HG03354 (cell line): ENCODE results near the gene SLC13A4.
"Not testable (repeated sequence)": the region's sequence is repeated elsewhere in the genome, so short reads cannot be mapped to it uniquely, and the experiment has no call there.

ENCODE experiments used
- ATAC-seq: cut with Tn5 transposase; IDR thresholded peaks from one replicate; pipeline ENCODE4 v1.9.1; 2021; ENCODE audit warnings: mild to moderate bottlenecking; ENCODE audit not compliant: unreplicated experiment, poor library complexity, severe bottlenecking

SLC13A4 gene

GRCh38 chr7:135755351-135755753 lies 27.4 kb upstream of the SLC13A4 start:
- ATAC-seq, result no peak

- no peak for ATAC-seq
Measured at GRCh38 chr7:135753616-135754413, 25.8 kb upstream of the SLC13A4 start.

- ATAC-seq, result no peak
Measured at GRCh38 chr7:135748770-135749169, 20.8 kb upstream of the SLC13A4 start, which contains the start of gene FAM180A. TSS of gene FAM180A (minus strand) at chr7:135748813. CDS start at chr7:135748580, 233 bp downstream.

GRCh38 chr7:135747366-135747765 lies 19.4 kb upstream of the SLC13A4 start:
- no peak for ATAC-seq

- ATAC-seq, result no peak
Measured at GRCh38 chr7:135745703-135746312, 17.8 kb upstream of the SLC13A4 start.

- ATAC-seq, result no peak
Measured at GRCh38 chr7:135744938-135745702, 17.1 kb upstream of the SLC13A4 start.

- ATAC-seq, result no peak
Measured at GRCh38 chr7:135743907-135744731, 16.1 kb upstream of the SLC13A4 start.

GRCh38 chr7:135742371-135742770 lies 14.4 kb upstream of the SLC13A4 start:
- ATAC-seq, result no peak

GRCh38 chr7:135741905-135742304 lies 13.9 kb upstream of the SLC13A4 start:
- no peak for ATAC-seq

- ATAC-seq, result no peak
Measured at GRCh38 chr7:135740889-135741288, 12.9 kb upstream of the SLC13A4 start.

- not testable (repeated sequence) for ATAC-seq
Measured at GRCh38 chr7:135737306-135737647, 9.3 kb upstream of the SLC13A4 start.

GRCh38 chr7:135736586-135737305 lies 8.8 kb upstream of the SLC13A4 start:
- no peak for ATAC-seq

GRCh38 chr7:135734343-135734689 lies 6.3 kb upstream of the SLC13A4 start:
- no peak for ATAC-seq

GRCh38 chr7:135733603-135734342 lies 5.8 kb upstream of the SLC13A4 start:
- ATAC-seq, result no peak

GRCh38 chr7:135731131-135731530 lies 3.1 kb upstream of the SLC13A4 start:
- ATAC-seq, result no peak

- ATAC-seq, result no peak
Measured at GRCh38 chr7:135729230-135729629, 1.2 kb upstream of the SLC13A4 start.

GRCh38 chr7:135726911-135727673 lies 894 bp downstream of the SLC13A4 start:
- no peak for ATAC-seq

- no peak for ATAC-seq
Measured at GRCh38 chr7:135726276-135726788, 1.7 kb downstream of the SLC13A4 start.
